K562 (cell line): ENCODE results near the gene AMDHD2. TPM values are rescaled to one million over a fixed set of nuclear protein-coding genes. Genes with fewer than 3 reads are reported as not detected.

Experiments used
- ATAC-seq: fragments of 200-7000 bp; cut with Tn5 transposase; 3 replicates; pipeline ENCODE4 v1.9.1; 2020; ENCODE audit warnings: moderate library complexity
- BruUV-seq: library from RNA; stranded (reverse); fragments of 400-500 nt; replicated peaks from 2 replicates; lab custom pipeline; 2021; lab: Mats Ljungman, UMichigan
- CTCF ChIA-PET: fragments of 300-600 bp; formaldehyde crosslinking; extraction: SDS; loops from one replicate; lab custom pipeline; 2021; ENCODE audit warnings: low intra/inter-chr PET ratio; lab: Yijun Ruan, JAX
- POLR2A ChIA-PET: fragments of 300-600, 350-650 bp; sonication (Branson Sonifier 250); formaldehyde crosslinking; extraction: SDS; loops from one replicate; lab custom pipeline; 2021; ENCODE audit warnings: antibody characterized with exemption, inconsistent platforms; lab: Yijun Ruan, JAX
- DNase-seq, 4 experiments: peaks; one replicate each; pipeline versions ENCODE4 v3.0.0 to v3.0.0-alpha.2; 2011 to 2018; ENCODE audit warnings: low spot score in 3 of 4, mixed read lengths in 3 of 4; ENCODE audit errors: extremely low read depth in 1 of 4
- FAIRE-seq: peaks from 2 replicates; lab custom pipeline; 2011; peaks lifted over from hg19 to GRCh38; lab: Jason Lieb, UNC
- H2AFZ ChIP-seq: 2 replicates; pipeline ENCODE4 v1.6.0; 2011; ENCODE audit warnings: low read depth, low read length, control low read depth, inconsistent platforms
- H3K27ac ChIP-seq: fragments of 200-600 bp; 3 replicates; pipeline ENCODE4 v1.8.0; 2011; ENCODE audit warnings: low read depth, mild to moderate bottlenecking, control low read depth, inconsistent platforms, low read length, moderate library complexity, mixed read lengths; ENCODE audit errors: extremely low read depth
- H3K27me3 ChIP-seq, 2 experiments: fragments of 300-600 bp in 1 of 2; 2 replicates in 1 of 2; 3 replicates in 1 of 2; pipeline versions ENCODE4 v1.6.0 to v1.8.0; 2011; ENCODE audit warnings: inconsistent platforms in 2 of 2, low read length in 2 of 2, mild to moderate bottlenecking in 1 of 2, mixed read lengths in 1 of 2, moderate library complexity in 1 of 2; ENCODE audit not compliant: control insufficient read depth in 2 of 2, insufficient read depth in 2 of 2
- H3K36me3 ChIP-seq: fragments of 300-600 bp; 3 replicates; pipeline ENCODE4 v1.8.0; 2011; ENCODE audit warnings: mild to moderate bottlenecking, low read length, inconsistent platforms; ENCODE audit not compliant: control insufficient read depth, insufficient read depth
- H3K4me1 ChIP-seq, 2 experiments: fragments of 200-600 bp in 1 of 2; replicated peaks in 1 of 2; 2 replicates in 1 of 2; 3 replicates in 1 of 2; pipeline versions ENCODE4 v1.5.1 to v1.8.0; 2011; ENCODE audit warnings: inconsistent platforms in 2 of 2, low read length in 2 of 2, mild to moderate bottlenecking in 1 of 2, mixed read lengths in 1 of 2, moderate library complexity in 1 of 2; ENCODE audit not compliant: control insufficient read depth in 2 of 2, insufficient read depth in 2 of 2
- H3K4me2 ChIP-seq: 2 replicates; pipeline ENCODE4 v1.6.1; 2011; ENCODE audit warnings: low read length, control low read depth, inconsistent platforms, mixed read lengths; ENCODE audit not compliant: insufficient read depth
- H3K4me3 ChIP-seq: fragments of 200-600 bp; sonication (generic), shearing (Covaris generic); 2 replicates; pipeline ENCODE4 v1.5.1; 2016; ENCODE audit warnings: control low read depth, inconsistent platforms
- H3K79me2 ChIP-seq: fragments of 200-600 bp; 3 replicates; pipeline ENCODE4 v1.8.0; 2011; ENCODE audit warnings: low read length, inconsistent platforms; ENCODE audit not compliant: control insufficient read depth, insufficient read depth
- H3K9ac ChIP-seq, 2 experiments: 2 replicates each; pipeline versions ENCODE4 v1.6.0 to v1.6.1; 2011; ENCODE audit warnings: low read depth in 2 of 2, low read length in 2 of 2, control low read depth in 1 of 2, inconsistent platforms in 1 of 2, mild to moderate bottlenecking in 1 of 2, mixed read lengths in 1 of 2; ENCODE audit not compliant: insufficient read depth in 1 of 2
- H3K9me1 ChIP-seq: one replicate; pipeline ENCODE4 v1.6.0; 2011; ENCODE audit warnings: inconsistent platforms, mild to moderate bottlenecking, low read length, moderate library complexity; ENCODE audit not compliant: control insufficient read depth, insufficient read depth
- H3K9me3 ChIP-seq: replicated peaks from 2 replicates; pipeline ENCODE4 v1.5.1; 2011; ENCODE audit warnings: low read depth, low read length, inconsistent platforms; ENCODE audit not compliant: control insufficient read depth, insufficient read depth
- H4K20me1 ChIP-seq: replicated peaks from 2 replicates; pipeline ENCODE4 v1.6.1; 2011; ENCODE audit warnings: low read length, inconsistent platforms, mixed read lengths; ENCODE audit not compliant: control insufficient read depth, insufficient read depth
- MCM2 ChIP-seq: fragments of 450-650 bp; IDR thresholded peaks from 2 replicates; pipeline ENCODE4 v1.6.1; 2017; ENCODE audit warnings: low read depth, mild to moderate bottlenecking
- NR2C1 ChIP-seq, 2 experiments: fragments of 450-650 bp; IDR thresholded peaks; 2 replicates each; pipeline ENCODE4 v1.6.1; 2017; ENCODE audit warnings: mild to moderate bottlenecking in 2 of 2, antibody characterized with exemption in 1 of 2, inconsistent platforms in 1 of 2, missing compliant biosample characterization in 1 of 2, missing genetic modification characterization in 1 of 2
- RB1 ChIP-seq: fragments of 450-650 bp; IDR thresholded peaks from 2 replicates; pipeline ENCODE4 v1.6.1; 2017; ENCODE audit warnings: low read depth, mild to moderate bottlenecking
- RHOXF2B ChIP-seq: fragments of 250-450 bp; sonication (Bioruptor Pico); conservative IDR thresholded peaks from 2 replicates; pipeline ENCODE4 v1.5.1; 2021
- SMAD4 ChIP-seq: fragments of 250-450 bp; sonication (Bioruptor Pico); conservative IDR thresholded peaks from 2 replicates; pipeline ENCODE4 v1.8.0; 2021; ENCODE audit warnings: inconsistent platforms, mild to moderate bottlenecking, moderate library complexity
- YY1 ChIP-seq, 3 experiments: IDR thresholded peaks; 2 replicates each; pipeline ENCODE4 v1.6.1; 2011; ENCODE audit warnings: low read length in 2 of 3, mild to moderate bottlenecking in 2 of 3, moderate library complexity in 2 of 3, borderline replicate concordance in 1 of 3, control low read depth in 1 of 3, low read depth in 1 of 3; ENCODE audit not compliant: insufficient read depth in 3 of 3, insufficient replicate concordance in 2 of 3, control insufficient read depth in 1 of 3, insufficient read length in 1 of 3; ENCODE audit errors: extremely low read depth in 1 of 3
- WGBS: fragments of 100-300 bp; shearing (Covaris generic); methylation state at CpG from one replicate; pipeline ENCODE4 v1.1.6; 2016; ENCODE audit warnings: low coverage, mixed read lengths; ENCODE audit not compliant: insufficient coverage; ENCODE audit errors: missing lambda C conversion rate; 5-methylcytosine and 5-hydroxymethylcytosine counted together
- in situ Hi-C: fragments of 300-500 bp; cut with MboI; formaldehyde crosslinking; loops from 4 replicates; pipeline ENCODE4 v1.15.0; 2018; ENCODE audit warnings: inconsistent platforms, mixed read lengths
- intact Hi-C: fragments of 100-400 bp; cut with micrococcal nuclease; formaldehyde crosslinking; loops from 2 replicates; pipeline ENCODE4 v1.14.2; 2022
- polyA plus RNA-seq, 8 experiments: library from polyadenylated mRNA; depleted of rRNA in 4 of 8; stranded (reverse) in 5 of 8; unstranded in 3 of 8; fragments of >200 nt; fragmentation: Nextera tagmentation in 2 of 8; fragmentation: Illumina TruSeq in 1 of 8; extraction: Ambion mirVana in 2 of 8; extraction: Trizol in 1 of 8; gene quantifications; 2 replicates each; pipeline versions ENCODE4 v1.2.1 to v1.2.3, GENCODE V29; 2011 to 2014; ENCODE audit warnings: inconsistent platforms in 1 of 8, missing spikeins in 1 of 8
- total RNA-seq, 7 experiments: library from RNA; depleted of rRNA in 6 of 7; stranded (reverse); fragments of >200 nt in 6 of 7; fragmentation: Illumina TruSeq in 2 of 7; extraction: Trizol in 2 of 7; gene quantifications; 2 replicates each; pipeline versions ENCODE4 v1.2.1 to v1.2.3, GENCODE V29; 2011 to 2021; ENCODE audit warnings: low replicate concordance in 1 of 7

The AMDHD2 gene
- total and polyA plus RNA-seq, 9 of the 15 experiments (the other 6 are each of a cell fraction or from before 2014, with no cell fraction given): 0.38 to 56.9 (median 18.3) TPM; not detected in 1

DNA sequence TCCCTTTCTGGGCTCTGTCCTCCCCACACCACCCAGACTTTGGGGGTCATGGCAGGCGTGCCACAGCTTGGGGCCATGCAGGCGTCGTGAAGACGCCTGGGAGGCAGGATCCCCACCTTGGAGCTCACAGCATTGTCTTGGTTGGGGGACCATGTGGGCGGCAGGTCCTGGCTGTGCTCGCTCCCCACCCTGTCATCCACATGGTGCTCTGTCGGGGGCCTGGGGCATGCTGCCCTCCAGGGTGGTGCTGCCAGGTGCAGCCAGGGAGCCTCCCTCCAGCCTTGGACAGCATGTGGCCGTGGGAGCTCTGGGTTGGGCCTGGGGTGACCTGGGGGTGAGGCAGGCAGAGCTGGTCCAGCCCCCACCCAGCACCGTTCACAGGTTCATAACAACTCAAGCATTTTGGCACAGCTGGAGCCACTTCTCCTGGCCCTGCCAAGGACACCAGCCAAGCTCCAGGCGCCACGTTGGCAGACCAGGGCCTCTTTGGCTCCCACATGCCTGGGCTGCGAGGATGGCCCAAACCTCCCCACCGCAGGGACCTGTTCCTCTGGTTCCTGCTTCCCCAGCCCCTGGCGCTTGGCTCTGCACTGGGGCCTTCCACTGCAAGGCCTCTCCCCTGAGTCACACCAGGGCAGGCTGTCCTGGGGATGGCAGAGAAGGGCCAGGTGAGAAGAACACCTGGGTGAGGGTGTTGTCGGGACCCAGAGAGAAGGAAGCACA is 21.5 kb upstream of the AMDHD2 start:
- ChIA-PET CTCF (interaction anchor here (0.9 to 1.0 kb wide), 2 partner anchors 159 to 201 kb away, joined by 3 read pairs; no protein-coding TSS in a partner anchor), POLR2A (no interaction called here)
- Histone ChIP-seq H3K9ac (peak overlapping the region in 1 of 2 experiments; percentile 83; a peak in 2 of 4 replicates), H3K9me3 (no peaks in the 10 kb centered on the region), H3K9me1 (no peaks in the 10 kb centered on the region), H3K4me3 (no peak overlapping the region), H3K27ac (no peak overlapping the region), H3K4me1 (peaks cover 22 to 73% of the 10 kb centered on the region in 2 experiments), H3K36me3 (peaks cover 67% of the 10 kb centered on the region; the same call in 2 of the 3 replicates), H4K20me1 (peaks cover 9% of the 10 kb centered on the region), H3K4me2 (no peak overlapping the region), H3K79me2 (peaks cover 19% of the 10 kb centered on the region), H2AFZ (no peak overlapping the region), H3K27me3 (no peaks in the 10 kb centered on the region)
- intact Hi-C loops: loop anchor here (5.0 kb wide), 1 partner anchor 301 kb away; the partner anchor contains the start of gene CASKIN1
- in situ Hi-C loops: no loop called here
- ATAC-seq (no peak), FAIRE-seq (no peak), DNase-seq (no peak)
- WGBS: 86% methylated on average over 15 of the region's 15 CpGs
- TF ChIP-seq RHOXF2B: no peak
- no peak for TF ChIP-seq RB1
- TF ChIP-seq NR2C1 (IDR thresholded peaks at IDR 0.05): no peak
- TF ChIP-seq NR2C1 (tag; IDR thresholded peaks at IDR 0.05): no peak
- no peak for TF ChIP-seq YY1 (IDR thresholded peaks at IDR 0.05; ENCODE audit: borderline replicate concordance in 1 of 3, control insufficient read depth in 1 of 3, extremely low read depth in 1 of 3, insufficient read depth in 3 of 3, insufficient read length in 1 of 3, insufficient replicate concordance in 2 of 3, low read depth in 1 of 3, low read length in 2 of 3)
- TF ChIP-seq SMAD4 (CRISPR knock-in tag): no peak
- TF ChIP-seq MCM2: no peak
- BruUV-seq: no TSS peak
